HCEC 1CT (cell line): ENCODE measurements around the gene CNOT11.
"Not testable (repeated sequence)": the region's sequence is repeated elsewhere in the genome, so short reads cannot be mapped to it uniquely, and the experiment has no call there.

Experiments
- DNase-seq: peaks from one replicate; pipeline ENCODE4 v3.0.0-alpha.2; 2017

Gene CNOT11

GRCh38 chr2:101311696-101312017 is 59.0 kb downstream of the CNOT11 start:
- no peak for DNase-seq

- DNase-seq, result not testable (repeated sequence)
These were observed 63.9 kb downstream of the CNOT11 start for GRCh38 chr2:101316568-101316967.
